ENCODE results near the gene CTBP2.

CTBP2 gene

DNA sequence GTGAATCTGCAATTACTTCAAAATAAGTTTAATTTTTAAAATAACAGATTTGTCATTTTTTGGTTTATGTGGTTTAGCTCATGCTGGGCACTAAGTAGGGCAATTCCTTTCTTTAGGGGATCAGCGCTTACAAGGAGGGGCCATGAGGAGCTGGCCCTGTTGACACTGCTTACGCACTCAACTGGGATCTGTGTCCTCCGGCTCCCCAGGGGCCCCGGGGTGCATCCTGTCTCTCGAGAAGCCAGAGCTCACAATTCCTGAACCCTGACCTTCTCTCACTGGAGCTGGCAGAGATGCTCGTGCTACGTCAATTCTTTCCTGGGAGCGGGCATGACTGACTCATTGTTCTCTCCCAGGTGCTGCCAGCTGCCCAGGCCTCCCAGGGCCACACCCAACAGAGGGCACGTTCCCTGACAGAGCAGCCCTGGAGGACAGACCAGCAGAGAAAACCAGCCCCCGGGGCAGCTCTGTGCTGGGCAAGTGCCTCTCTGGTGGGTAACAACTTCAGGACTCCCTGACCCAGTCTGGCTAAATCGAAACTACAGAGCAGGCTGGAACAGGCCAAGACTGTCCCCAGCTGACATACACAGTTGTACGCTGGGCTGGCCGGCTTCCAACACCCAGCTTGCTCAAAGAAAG lies 36.8 kb downstream of the CTBP2 start:
- TF ChIP-seq REST (IDR thresholded peaks at IDR 0.05; ENCODE audit: low read depth) (no peak), YY1 (IDR thresholded peaks at IDR 0.05; ENCODE audit: low read depth) (peak; percentile 67; the same call in 1 of the 2 replicates), EP300 (IDR thresholded peaks at IDR 0.05; ENCODE audit: borderline replicate concordance) (peak; percentile 93), EGR1 (IDR thresholded peaks at IDR 0.05) (no peak), ZBTB7A (IDR thresholded peaks at IDR 0.05; ENCODE audit: low read depth) (no peak), RAD21 (IDR thresholded peaks at IDR 0.05; ENCODE audit: low read depth) (peak; percentile 42), USF1 (IDR thresholded peaks at IDR 0.05) (peak; percentile 33; the same call in 1 of the 2 replicates), TCF12 (IDR thresholded peaks at IDR 0.05; ENCODE audit: low read depth) (peak; percentile 96), MAX (IDR thresholded peaks at IDR 0.05) (peak; percentile 79), CREB1 (IDR thresholded peaks at IDR 0.05; ENCODE audit: low read depth) (peak; percentile 60; the same call in 1 of the 2 replicates), TEAD4 (IDR thresholded peaks at IDR 0.05) (peak; percentile 77), FOXM1 (IDR thresholded peaks at IDR 0.05; ENCODE audit: borderline replicate concordance, low read depth) (peak; percentile 69; the same call in 1 of the 2 replicates), NFIC (IDR thresholded peaks at IDR 0.05) (peak; percentile 90), CEBPB (IDR thresholded peaks at IDR 0.05) (no peak; the same call in 1 of the 2 replicates), TAF1 (IDR thresholded peaks at IDR 0.05; ENCODE audit: low read depth) (no peak)

DNA sequence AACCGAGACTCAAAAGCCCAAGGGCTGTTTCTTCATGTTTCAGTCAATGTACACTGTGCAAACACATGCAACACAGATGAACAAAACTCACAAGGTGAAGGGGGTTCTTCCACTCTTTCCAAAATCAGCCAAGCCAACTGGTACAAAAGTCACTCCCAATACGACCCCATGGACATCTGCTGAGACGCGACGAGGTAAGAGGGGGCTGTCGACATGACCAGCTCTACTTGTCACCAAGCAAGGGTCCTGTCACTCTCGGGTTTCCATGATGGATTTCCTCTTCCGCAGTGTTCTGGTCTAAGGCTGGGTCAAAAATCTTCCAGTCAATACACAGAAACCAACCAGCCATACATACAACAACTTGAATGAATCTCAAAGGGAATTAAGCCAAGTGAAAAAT lies 37.8 kb downstream of the CTBP2 start:
- TF ChIP-seq EP300 (IDR thresholded peaks at IDR 0.05; ENCODE audit: borderline replicate concordance) (no peak), MAX (IDR thresholded peaks at IDR 0.05) (no peak), REST (IDR thresholded peaks at IDR 0.05; ENCODE audit: low read depth) (no peak), EGR1 (IDR thresholded peaks at IDR 0.05) (no peak), TAF1 (IDR thresholded peaks at IDR 0.05; ENCODE audit: low read depth) (no peak), YY1 (IDR thresholded peaks at IDR 0.05; ENCODE audit: low read depth) (no peak), TEAD4 (IDR thresholded peaks at IDR 0.05) (no peak), TCF12 (IDR thresholded peaks at IDR 0.05; ENCODE audit: low read depth) (no peak)

DNA sequence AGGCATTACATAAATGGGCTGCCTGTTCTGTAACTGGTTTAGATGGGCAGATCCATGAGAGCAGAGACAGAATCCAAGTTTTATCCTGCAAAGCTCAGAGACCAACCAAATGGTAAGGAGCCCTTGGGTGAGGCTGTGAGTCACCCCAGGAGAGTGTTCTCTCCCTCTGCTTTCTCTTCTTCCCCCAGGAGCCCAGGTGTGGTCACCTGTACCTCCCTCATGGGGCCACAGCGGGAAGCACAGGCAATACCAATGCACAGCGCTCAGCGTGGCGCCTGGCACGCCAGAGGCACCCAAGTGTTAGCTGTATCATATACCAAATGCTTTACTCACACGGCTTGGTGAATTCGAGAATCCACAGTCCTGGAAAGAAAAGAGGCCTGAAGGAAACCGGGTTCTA lies 39.4 kb downstream of the CTBP2 start:
- TF ChIP-seq RAD21 (IDR thresholded peaks at IDR 0.05; ENCODE audit: low read depth) (peak; percentile 49), REST (IDR thresholded peaks at IDR 0.05; ENCODE audit: low read depth) (no peak), TAF1 (IDR thresholded peaks at IDR 0.05; ENCODE audit: low read depth) (no peak), TCF12 (IDR thresholded peaks at IDR 0.05; ENCODE audit: low read depth) (peak; percentile 99), TEAD4 (IDR thresholded peaks at IDR 0.05) (peak; percentile 91), CREB1 (IDR thresholded peaks at IDR 0.05; ENCODE audit: low read depth) (0 out of 2 replicates have a peak, but pooled peaks have one; percentile 31), YY1 (IDR thresholded peaks at IDR 0.05; ENCODE audit: low read depth) (peak; percentile 36; the same call in 1 of the 2 replicates), USF1 (IDR thresholded peaks at IDR 0.05) (peak; percentile 45; the same call in 1 of the 2 replicates), EP300 (IDR thresholded peaks at IDR 0.05; ENCODE audit: borderline replicate concordance) (peak; percentile 97), NFIC (IDR thresholded peaks at IDR 0.05) (peak; percentile 98), ZBTB7A (IDR thresholded peaks at IDR 0.05; ENCODE audit: low read depth) (no peak), FOXM1 (IDR thresholded peaks at IDR 0.05; ENCODE audit: borderline replicate concordance, low read depth) (peak; percentile 88; the same call in 1 of the 2 replicates), MAX (IDR thresholded peaks at IDR 0.05) (peak; percentile 78), EGR1 (IDR thresholded peaks at IDR 0.05) (no peak), CEBPB (IDR thresholded peaks at IDR 0.05) (peak; percentile 43)

Data from Ishikawa (cell line).